Measurements from ENCODE around the gene NUBP2. TPM values are rescaled to one million over a fixed set of nuclear protein-coding genes. Genes with fewer than 3 reads are reported as not detected.

Gene NUBP2
- polyA plus RNA-seq, 1 donor, result 48.7 TPM

DNA sequence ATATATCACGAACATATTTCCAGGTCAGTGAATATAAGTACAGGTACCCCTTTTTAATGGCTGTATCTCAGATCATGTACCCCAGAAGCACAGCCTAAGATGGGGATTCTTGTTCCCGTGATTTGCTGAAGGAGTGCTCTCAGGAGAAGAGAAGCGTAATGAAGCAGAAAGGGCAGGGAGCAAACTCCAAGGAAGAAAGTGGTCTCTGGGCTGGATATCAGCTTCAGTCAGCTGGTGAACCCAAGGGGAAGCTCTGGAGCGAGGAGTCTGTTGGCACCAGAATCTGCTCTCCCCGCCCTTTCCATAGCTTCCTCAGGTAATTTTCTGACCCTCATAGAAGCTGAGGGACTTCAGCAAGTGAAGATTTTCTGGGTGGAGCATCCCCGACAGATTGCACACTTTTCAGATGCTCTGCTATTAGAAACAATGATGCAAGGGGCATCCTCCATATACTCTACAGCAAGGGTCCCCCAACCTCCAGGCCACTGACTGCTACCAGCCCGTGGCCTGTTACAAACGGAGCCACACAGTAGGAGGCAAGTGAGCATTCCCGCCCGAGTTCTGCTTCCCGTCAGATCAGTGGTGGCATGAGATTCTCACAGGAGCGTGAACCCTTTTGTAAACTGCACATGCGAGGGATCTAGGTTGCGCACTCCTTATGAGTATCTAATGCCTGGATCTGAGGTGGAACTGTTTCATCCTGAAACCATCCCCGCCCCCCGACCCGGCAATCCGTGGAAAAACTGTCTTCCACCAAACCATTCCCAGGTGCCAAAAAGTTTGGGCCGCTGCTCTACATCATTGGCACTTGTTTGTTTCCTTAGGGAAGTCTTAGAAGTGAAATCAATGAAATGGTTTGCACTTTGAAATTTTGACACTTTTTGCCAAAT lies 48.7 kb downstream of the NUBP2 start:
- no peak for DNase-seq

DNA sequence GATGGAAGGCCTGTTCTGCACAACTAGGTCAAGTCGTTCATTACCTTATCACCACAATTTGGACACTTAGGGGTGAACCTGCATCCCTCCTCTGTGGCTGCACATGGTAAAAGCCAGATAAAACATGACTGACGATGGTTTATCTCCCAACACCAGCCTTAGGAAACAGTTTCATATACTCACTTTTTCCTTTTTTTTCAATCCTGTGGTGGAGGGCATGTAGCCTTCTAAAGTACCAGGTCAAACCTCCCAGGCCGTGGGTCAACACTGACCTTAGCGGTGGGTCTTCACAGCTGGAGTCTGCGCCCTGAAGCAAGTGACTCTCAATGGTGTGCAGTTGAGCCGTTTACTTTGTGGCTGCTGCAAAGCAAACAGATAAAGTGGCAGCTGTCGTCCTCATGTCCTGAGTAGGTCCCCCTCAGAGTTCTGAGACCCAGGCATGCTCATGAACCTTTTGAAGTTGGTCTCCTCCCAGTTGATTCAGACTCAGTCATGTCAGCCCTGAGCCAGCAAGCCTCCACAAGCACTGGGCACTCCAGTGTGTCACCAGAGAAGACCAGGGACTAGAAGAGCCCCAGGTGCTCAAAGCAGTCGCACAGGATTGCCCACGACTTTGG lies 50.2 kb downstream of the NUBP2 start:
- no peak for DNase-seq

DNA sequence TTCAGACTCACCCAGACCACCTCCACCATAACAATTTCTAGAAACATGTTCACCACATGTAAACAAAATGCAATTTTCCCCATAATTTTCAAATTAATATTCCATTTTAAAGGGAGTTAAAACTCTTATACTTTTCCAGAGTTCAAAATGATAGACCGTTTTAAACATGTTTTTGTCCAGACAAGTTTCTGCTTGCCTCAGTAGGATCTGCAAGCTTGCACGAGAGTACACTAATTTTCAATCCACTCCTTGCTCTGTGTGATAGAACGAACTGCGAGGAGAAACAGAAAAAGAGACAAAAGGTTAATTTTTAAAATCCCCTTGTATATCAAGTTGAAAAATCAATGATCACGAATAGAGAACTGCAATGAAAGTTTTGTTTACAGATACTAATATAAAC lies 51.3 kb downstream of the NUBP2 start:
- DNase-seq, result no peak

Other genes starting within 250 kb of the NUBP2 start
- gene TMEM204, start 249.3 kb upstream of the NUBP2 start, polyA plus RNA-seq (ENCODE audit: insufficient read length), result 16.2 TPM
- 11.7 TPM for gene IFT140, start 170.9 kb upstream of the NUBP2 start, polyA plus RNA-seq (ENCODE audit: insufficient read length)
- 18.5 TPM for gene CRAMP1, start 170.6 kb upstream of the NUBP2 start, polyA plus RNA-seq (ENCODE audit: insufficient read length)
- 41.4 TPM for gene JPT2, start 104.7 kb upstream of the NUBP2 start, polyA plus RNA-seq (ENCODE audit: insufficient read length)
- 55.3 TPM for gene MAPK8IP3, start 76.8 kb upstream of the NUBP2 start, polyA plus RNA-seq (ENCODE audit: insufficient read length)
- 22.8 TPM for gene NME3, start 11.4 kb upstream of the NUBP2 start, polyA plus RNA-seq (ENCODE audit: insufficient read length)
- gene EME2, start 10.2 kb upstream of the NUBP2 start, polyA plus RNA-seq (ENCODE audit: insufficient read length), result 7.2 TPM
- gene MRPS34, start 9.8 kb upstream of the NUBP2 start, polyA plus RNA-seq (ENCODE audit: insufficient read length), result 45.8 TPM
- 30.5 TPM for gene SPSB3, start 389 bp upstream of the NUBP2 start, polyA plus RNA-seq (ENCODE audit: insufficient read length)
- 0.52 TPM for gene IGFALS, start 10.7 kb downstream of the NUBP2 start, polyA plus RNA-seq (ENCODE audit: insufficient read length)
- gene HAGH, start 43.9 kb downstream of the NUBP2 start, polyA plus RNA-seq (ENCODE audit: insufficient read length), result 44.7 TPM
- gene FAHD1, start 44.2 kb downstream of the NUBP2 start, polyA plus RNA-seq (ENCODE audit: insufficient read length), result 21.2 TPM
- gene MEIOB, start 89.2 kb downstream of the NUBP2 start, polyA plus RNA-seq (ENCODE audit: insufficient read length), result 0.26 TPM
- 0.21 TPM for gene HS3ST6, start 135.5 kb downstream of the NUBP2 start, polyA plus RNA-seq (ENCODE audit: insufficient read length)
- 39.0 TPM for gene MSRB1, start 160.2 kb downstream of the NUBP2 start, polyA plus RNA-seq (ENCODE audit: insufficient read length)
- 72.5 TPM for gene RPL3L, start 171.7 kb downstream of the NUBP2 start, polyA plus RNA-seq (ENCODE audit: insufficient read length)
- 145 TPM for gene NDUFB10, start 176.6 kb downstream of the NUBP2 start, polyA plus RNA-seq (ENCODE audit: insufficient read length)
- 3,719 TPM for gene RPS2, start 181.9 kb downstream of the NUBP2 start, polyA plus RNA-seq (ENCODE audit: insufficient read length)
- not detected for gene RNF151, start 183.9 kb downstream of the NUBP2 start, polyA plus RNA-seq (ENCODE audit: insufficient read length)
- gene TBL3, start 189.1 kb downstream of the NUBP2 start, polyA plus RNA-seq (ENCODE audit: insufficient read length), result 34.3 TPM
- gene NOXO1, start 198.5 kb downstream of the NUBP2 start, polyA plus RNA-seq (ENCODE audit: insufficient read length), result 1.3 TPM
- 20.2 TPM for gene GFER, start 201.2 kb downstream of the NUBP2 start, polyA plus RNA-seq (ENCODE audit: insufficient read length)
- 2.1 TPM for gene SYNGR3, start 207.0 kb downstream of the NUBP2 start, polyA plus RNA-seq (ENCODE audit: insufficient read length)
- 32.1 TPM for gene ZNF598, start 226.9 kb downstream of the NUBP2 start, polyA plus RNA-seq (ENCODE audit: insufficient read length)
- 0.72 TPM for gene NPW, start 236.8 kb downstream of the NUBP2 start, polyA plus RNA-seq (ENCODE audit: insufficient read length)
- gene NHERF2, start 243.9 kb downstream of the NUBP2 start, polyA plus RNA-seq (ENCODE audit: insufficient read length), result 47.8 TPM